H1 (cell line): ENCODE data around the gene MOB3B. TPM values are rescaled to one million over a fixed set of nuclear protein-coding genes. Genes with fewer than 3 reads are reported as not detected.
A peak's percentile ranks its signal among the peaks of the same experiment; 100 is the strongest.

Experiments
- ASH2L ChIP-seq: fragments of 200-600, 300-600 bp; sonication (generic); IDR thresholded peaks from one replicate; pipeline ENCODE4 v1.7.1; 2017; ENCODE audit warnings: low read length
- CEBPB ChIP-seq: IDR thresholded peaks from 2 replicates; pipeline ENCODE4 v1.6.1; 2012; ENCODE audit warnings: low read depth, low read length
- EP300 ChIP-seq, 2 experiments: IDR thresholded peaks; 1 replicate in 1 of 2; 2 replicates in 1 of 2; pipeline ENCODE4 v1.6.1; 2011 to 2012; ENCODE audit warnings: low read depth in 2 of 2, low read length in 2 of 2, mild to moderate bottlenecking in 2 of 2, borderline replicate concordance in 1 of 2, inconsistent platforms in 1 of 2, moderate library complexity in 1 of 2
- KDM4A ChIP-seq: IDR thresholded peaks from one replicate; pipeline ENCODE4 v1.7.1; 2012; ENCODE audit warnings: low read depth, mild to moderate bottlenecking, moderate library complexity, low read length, inconsistent platforms; ENCODE audit not compliant: severe bottlenecking
- KDM5A ChIP-seq: fragments of 200-600 bp; IDR thresholded peaks from 2 replicates; pipeline ENCODE4 v1.7.1; 2012; ENCODE audit warnings: mild to moderate bottlenecking, low read length, inconsistent platforms, mixed read lengths
- SIRT6 ChIP-seq: IDR thresholded peaks from one replicate; pipeline ENCODE4 v1.7.1; 2012; ENCODE audit warnings: low read length, inconsistent platforms
- polyA plus RNA-seq, 7 experiments: library from polyadenylated mRNA; depleted of rRNA in 3 of 7; stranded (reverse) in 5 of 7; unstranded in 2 of 7; fragments of >200 nt in 5 of 7; fragments of 200-250 nt in 2 of 7; gene quantifications; 1 replicate in 5 of 7; 2 replicates in 1 of 7; 4 replicates in 1 of 7; pipeline versions ENCODE4 v1.2.1 to v1.2.3, GENCODE V29; 2011 to 2013; ENCODE audit warnings: missing spikeins in 2 of 7, mixed read lengths in 2 of 7
- total RNA-seq: library from RNA; stranded (reverse); fragmentation: NEBNext Ultra II Directional; extraction: Animal tissue kit (Norgen Biotek cat#: 25700); gene quantifications from 2 replicates; pipeline ENCODE4 v1.2.1, GENCODE V29; 2021
- TF ChIP-seq, protein P1 (sequence below): fragments of 300-600 bp; sonication (generic); IDR thresholded peaks from 2 replicates; pipeline ENCODE4 v1.7.1; 2012; ENCODE audit warnings: low read length, moderate library complexity, mild to moderate bottlenecking, inconsistent platforms; ENCODE audit not compliant: insufficient replicate concordance

The MOB3B gene
- total and polyA plus RNA-seq, 2 of the 8 experiments (the other 6 are each of a cell fraction or from before 2014, with no cell fraction given), result 12.7 to 16.1 TPM

DNA sequence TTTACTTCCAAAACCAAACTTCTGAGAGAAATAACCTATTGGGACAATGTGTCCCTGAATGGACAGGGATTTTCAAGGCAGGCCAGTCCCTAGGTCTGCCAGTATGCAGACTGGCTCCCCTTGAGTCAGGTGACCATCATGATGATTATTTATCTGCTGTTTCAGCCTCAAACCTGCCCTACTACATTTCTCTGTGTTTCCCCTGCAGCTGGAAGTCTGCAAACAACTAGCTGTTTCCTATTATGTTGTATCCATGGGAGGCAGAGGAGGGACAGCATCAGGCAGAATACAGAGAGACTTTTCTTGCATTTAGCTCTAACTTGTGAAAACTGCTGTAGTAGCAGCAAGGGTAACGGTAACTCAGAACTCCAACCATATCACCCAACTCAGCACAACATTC, 41.7 kb downstream of the MOB3B start (continued):
- TF ChIP-seq EP300 (IDR thresholded peaks at IDR 0.05; ENCODE audit: borderline replicate concordance in 1 of 2, low read depth in 2 of 2, low read length in 2 of 2), result peak in 1 of 2 experiments; percentile 59; a peak in 1 of 3 replicates
- no peak for TF ChIP-seq SIRT6
- no peak for TF ChIP-seq CEBPB
- TF ChIP-seq ASH2L, result peak; percentile 57
- TF ChIP-seq, protein P1, sequence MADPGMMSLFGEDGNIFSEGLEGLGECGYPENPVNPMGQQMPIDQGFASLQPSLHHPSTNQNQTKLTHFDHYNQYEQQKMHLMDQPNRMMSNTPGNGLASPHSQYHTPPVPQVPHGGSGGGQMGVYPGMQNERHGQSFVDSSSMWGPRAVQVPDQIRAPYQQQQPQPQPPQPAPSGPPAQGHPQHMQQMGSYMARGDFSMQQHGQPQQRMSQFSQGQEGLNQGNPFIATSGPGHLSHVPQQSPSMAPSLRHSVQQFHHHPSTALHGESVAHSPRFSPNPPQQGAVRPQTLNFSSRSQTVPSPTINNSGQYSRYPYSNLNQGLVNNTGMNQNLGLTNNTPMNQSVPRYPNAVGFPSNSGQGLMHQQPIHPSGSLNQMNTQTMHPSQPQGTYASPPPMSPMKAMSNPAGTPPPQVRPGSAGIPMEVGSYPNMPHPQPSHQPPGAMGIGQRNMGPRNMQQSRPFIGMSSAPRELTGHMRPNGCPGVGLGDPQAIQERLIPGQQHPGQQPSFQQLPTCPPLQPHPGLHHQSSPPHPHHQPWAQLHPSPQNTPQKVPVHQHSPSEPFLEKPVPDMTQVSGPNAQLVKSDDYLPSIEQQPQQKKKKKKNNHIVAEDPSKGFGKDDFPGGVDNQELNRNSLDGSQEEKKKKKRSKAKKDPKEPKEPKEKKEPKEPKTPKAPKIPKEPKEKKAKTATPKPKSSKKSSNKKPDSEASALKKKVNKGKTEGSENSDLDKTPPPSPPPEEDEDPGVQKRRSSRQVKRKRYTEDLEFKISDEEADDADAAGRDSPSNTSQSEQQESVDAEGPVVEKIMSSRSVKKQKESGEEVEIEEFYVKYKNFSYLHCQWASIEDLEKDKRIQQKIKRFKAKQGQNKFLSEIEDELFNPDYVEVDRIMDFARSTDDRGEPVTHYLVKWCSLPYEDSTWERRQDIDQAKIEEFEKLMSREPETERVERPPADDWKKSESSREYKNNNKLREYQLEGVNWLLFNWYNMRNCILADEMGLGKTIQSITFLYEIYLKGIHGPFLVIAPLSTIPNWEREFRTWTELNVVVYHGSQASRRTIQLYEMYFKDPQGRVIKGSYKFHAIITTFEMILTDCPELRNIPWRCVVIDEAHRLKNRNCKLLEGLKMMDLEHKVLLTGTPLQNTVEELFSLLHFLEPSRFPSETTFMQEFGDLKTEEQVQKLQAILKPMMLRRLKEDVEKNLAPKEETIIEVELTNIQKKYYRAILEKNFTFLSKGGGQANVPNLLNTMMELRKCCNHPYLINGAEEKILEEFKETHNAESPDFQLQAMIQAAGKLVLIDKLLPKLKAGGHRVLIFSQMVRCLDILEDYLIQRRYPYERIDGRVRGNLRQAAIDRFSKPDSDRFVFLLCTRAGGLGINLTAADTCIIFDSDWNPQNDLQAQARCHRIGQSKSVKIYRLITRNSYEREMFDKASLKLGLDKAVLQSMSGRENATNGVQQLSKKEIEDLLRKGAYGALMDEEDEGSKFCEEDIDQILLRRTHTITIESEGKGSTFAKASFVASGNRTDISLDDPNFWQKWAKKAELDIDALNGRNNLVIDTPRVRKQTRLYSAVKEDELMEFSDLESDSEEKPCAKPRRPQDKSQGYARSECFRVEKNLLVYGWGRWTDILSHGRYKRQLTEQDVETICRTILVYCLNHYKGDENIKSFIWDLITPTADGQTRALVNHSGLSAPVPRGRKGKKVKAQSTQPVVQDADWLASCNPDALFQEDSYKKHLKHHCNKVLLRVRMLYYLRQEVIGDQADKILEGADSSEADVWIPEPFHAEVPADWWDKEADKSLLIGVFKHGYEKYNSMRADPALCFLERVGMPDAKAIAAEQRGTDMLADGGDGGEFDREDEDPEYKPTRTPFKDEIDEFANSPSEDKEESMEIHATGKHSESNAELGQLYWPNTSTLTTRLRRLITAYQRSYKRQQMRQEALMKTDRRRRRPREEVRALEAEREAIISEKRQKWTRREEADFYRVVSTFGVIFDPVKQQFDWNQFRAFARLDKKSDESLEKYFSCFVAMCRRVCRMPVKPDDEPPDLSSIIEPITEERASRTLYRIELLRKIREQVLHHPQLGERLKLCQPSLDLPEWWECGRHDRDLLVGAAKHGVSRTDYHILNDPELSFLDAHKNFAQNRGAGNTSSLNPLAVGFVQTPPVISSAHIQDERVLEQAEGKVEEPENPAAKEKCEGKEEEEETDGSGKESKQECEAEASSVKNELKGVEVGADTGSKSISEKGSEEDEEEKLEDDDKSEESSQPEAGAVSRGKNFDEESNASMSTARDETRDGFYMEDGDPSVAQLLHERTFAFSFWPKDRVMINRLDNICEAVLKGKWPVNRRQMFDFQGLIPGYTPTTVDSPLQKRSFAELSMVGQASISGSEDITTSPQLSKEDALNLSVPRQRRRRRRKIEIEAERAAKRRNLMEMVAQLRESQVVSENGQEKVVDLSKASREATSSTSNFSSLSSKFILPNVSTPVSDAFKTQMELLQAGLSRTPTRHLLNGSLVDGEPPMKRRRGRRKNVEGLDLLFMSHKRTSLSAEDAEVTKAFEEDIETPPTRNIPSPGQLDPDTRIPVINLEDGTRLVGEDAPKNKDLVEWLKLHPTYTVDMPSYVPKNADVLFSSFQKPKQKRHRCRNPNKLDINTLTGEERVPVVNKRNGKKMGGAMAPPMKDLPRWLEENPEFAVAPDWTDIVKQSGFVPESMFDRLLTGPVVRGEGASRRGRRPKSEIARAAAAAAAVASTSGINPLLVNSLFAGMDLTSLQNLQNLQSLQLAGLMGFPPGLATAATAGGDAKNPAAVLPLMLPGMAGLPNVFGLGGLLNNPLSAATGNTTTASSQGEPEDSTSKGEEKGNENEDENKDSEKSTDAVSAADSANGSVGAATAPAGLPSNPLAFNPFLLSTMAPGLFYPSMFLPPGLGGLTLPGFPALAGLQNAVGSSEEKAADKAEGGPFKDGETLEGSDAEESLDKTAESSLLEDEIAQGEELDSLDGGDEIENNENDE, result no peak
- TF ChIP-seq KDM5A, result no peak
- no peak for TF ChIP-seq KDM4A
